ENCODE measurements around the gene ZBTB7C. TPM values are rescaled to one million over a fixed set of nuclear protein-coding genes. Genes with fewer than 3 reads are reported as not detected.

ZBTB7C gene
- total RNA-seq, 1 experiment from 2014 or later = 0.18 TPM

DNA sequence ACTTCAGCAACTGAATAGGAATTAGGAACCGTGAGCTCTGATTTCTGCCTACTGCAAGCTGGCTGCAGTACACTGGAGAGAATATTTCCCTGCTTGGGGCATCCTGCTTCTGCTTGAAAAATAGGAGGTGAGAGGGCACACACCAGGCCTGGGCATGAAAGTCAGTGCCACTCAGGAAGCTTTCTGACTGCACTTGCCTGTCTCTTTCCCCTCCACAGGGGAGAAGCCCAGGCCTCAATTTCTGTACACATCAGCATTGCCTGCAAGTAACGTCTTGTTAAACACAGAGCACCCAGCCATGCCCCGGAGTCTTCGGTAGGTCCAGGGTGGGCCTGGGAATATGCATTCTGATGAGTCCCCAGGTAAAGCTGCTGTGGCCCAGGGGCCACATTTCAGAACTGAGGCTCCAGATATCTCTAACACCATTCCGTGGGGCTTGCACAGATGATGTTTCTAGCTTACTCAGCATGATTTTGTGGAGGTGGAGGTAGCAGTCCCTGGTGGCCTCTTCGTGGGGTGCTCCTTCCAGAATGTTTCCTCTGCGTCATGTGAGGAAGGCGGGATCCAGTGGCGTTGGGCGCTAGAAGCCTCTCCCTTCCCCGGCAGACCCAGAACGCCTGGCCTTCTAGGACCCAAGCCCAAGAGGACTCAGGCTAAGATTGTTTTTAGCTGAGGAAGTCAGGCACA lies 114.1 kb downstream of the ZBTB7C start:
- H3K4me1 ChIP-seq = no peaks in the 10 kb centered on the region
- no peaks in the 10 kb centered on the region for H3K9me3 ChIP-seq
- no peak overlapping the region for H3K27ac Mint-ChIP-seq (ENCODE audit: unreplicated experiment)
- no peaks in the 10 kb centered on the region for H3K4me1 Mint-ChIP-seq (ENCODE audit: low read depth, unreplicated experiment)
- TF ChIP-seq, protein P1, sequence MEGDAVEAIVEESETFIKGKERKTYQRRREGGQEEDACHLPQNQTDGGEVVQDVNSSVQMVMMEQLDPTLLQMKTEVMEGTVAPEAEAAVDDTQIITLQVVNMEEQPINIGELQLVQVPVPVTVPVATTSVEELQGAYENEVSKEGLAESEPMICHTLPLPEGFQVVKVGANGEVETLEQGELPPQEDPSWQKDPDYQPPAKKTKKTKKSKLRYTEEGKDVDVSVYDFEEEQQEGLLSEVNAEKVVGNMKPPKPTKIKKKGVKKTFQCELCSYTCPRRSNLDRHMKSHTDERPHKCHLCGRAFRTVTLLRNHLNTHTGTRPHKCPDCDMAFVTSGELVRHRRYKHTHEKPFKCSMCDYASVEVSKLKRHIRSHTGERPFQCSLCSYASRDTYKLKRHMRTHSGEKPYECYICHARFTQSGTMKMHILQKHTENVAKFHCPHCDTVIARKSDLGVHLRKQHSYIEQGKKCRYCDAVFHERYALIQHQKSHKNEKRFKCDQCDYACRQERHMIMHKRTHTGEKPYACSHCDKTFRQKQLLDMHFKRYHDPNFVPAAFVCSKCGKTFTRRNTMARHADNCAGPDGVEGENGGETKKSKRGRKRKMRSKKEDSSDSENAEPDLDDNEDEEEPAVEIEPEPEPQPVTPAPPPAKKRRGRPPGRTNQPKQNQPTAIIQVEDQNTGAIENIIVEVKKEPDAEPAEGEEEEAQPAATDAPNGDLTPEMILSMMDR (IDR thresholded peaks at IDR 0.05; ENCODE audit: insufficient read depth in 1 of 2, low read depth in 1 of 2, low read length in 1 of 2, severe bottlenecking in 1 of 2, unreplicated experiment in 1 of 2) = no peak
- H3K4me3 ChIP-seq (ENCODE audit: low read depth, low read length) = no peak overlapping the region
- CTCF ChIA-PET = interaction anchor here (0.6 to 1.1 kb wide), 3 partner anchors 25 to 85 kb away, joined by 3 read pairs; no protein-coding TSS in a partner anchor
- no peaks in the 10 kb centered on the region for H3K27me3 ChIP-seq (replicated peaks; ENCODE audit: control insufficient read depth, insufficient read depth, low read length)
- H3K9me3 Mint-ChIP-seq (ENCODE audit: unreplicated experiment) = no peaks in the 10 kb centered on the region
- no peaks in the 10 kb centered on the region for H3K36me3 Mint-ChIP-seq (ENCODE audit: insufficient read depth, unreplicated experiment)
- POLR2A ChIA-PET = no interaction called here
- no peak for DNase-seq
- no peaks in the 10 kb centered on the region for H3K36me3 ChIP-seq (ENCODE audit: control insufficient read depth, insufficient read depth, low read length)
- H3K27me3 Mint-ChIP-seq (ENCODE audit: insufficient read depth, unreplicated experiment) = no peaks in the 10 kb centered on the region
- intact Hi-C loops (cut with micrococcal nuclease; ENCODE audit: unreplicated experiment) = no loop called here
- no peak overlapping the region for H3K4me3 Mint-ChIP-seq (ENCODE audit: unreplicated experiment)
- no TSS peak for BruUV-seq (replicated peaks)

DNA sequence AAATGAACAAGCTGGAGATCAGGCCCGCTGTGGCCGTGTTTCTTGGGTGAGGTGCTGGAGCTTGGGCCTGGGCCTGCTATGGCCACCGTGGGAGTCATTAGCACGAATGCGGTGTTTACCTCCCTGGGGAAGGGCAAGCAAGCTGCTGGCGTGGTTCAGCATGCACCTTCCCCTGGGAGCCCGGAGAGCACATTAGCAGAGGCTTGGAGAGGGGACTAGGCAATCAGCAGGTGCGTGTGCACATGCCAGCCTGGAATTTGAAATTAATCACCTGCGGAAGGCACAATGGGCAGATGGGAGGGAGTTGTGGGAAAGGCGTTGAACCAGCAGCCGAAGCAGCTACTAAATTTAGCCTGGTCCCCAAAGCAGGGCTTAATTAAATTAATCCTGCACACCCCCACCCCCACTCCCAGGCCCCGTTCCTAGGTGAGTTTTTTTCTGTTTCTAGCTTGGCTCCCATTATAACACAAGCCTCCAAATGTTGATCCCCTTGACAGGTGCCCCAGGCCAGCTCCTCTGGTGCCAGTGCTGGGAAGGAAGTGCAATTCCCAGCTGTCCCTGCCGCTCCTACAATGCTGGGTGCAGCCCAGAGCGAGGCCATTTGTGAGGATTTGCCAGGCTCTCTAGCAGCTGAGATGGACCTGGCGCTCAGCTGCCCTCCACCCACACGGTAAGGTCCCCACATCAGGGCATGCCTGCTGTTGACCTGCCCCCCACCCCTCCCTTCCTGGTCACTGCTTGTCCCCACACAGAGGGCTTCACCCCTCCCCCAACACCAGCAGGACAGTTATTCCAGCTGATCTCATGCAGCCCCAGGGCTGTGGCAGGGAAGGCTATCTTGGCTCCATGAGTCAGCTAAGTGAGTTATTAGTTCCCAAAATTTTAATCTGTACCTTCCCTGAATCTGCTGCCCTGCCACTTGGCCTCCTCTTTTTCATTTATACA lies 115.0 kb downstream of the ZBTB7C start:
- H3K27me3 Mint-ChIP-seq (ENCODE audit: insufficient read depth, unreplicated experiment) = no peaks in the 10 kb centered on the region
- no peaks in the 10 kb centered on the region for H3K4me1 ChIP-seq
- BruUV-seq (replicated peaks) = no TSS peak
- ChIA-PET CTCF (interaction anchor here (0.7 kb wide), 1 partner anchor 54 kb away, joined by 3 read pairs; no protein-coding TSS in a partner anchor), POLR2A (no interaction called here)
- H3K9me3 ChIP-seq = no peaks in the 10 kb centered on the region
- no peaks in the 10 kb centered on the region for H3K36me3 ChIP-seq (ENCODE audit: control insufficient read depth, insufficient read depth, low read length)
- H3K4me3 Mint-ChIP-seq (ENCODE audit: unreplicated experiment) = no peak overlapping the region
- intact Hi-C loops (cut with micrococcal nuclease; ENCODE audit: unreplicated experiment) = no loop called here
- no peak overlapping the region for H3K27ac Mint-ChIP-seq (ENCODE audit: unreplicated experiment)
- H3K9me3 Mint-ChIP-seq (ENCODE audit: unreplicated experiment) = no peaks in the 10 kb centered on the region
- TF ChIP-seq, protein P1 (IDR thresholded peaks at IDR 0.05; ENCODE audit: insufficient read depth in 1 of 2, low read depth in 1 of 2, low read length in 1 of 2, severe bottlenecking in 1 of 2, unreplicated experiment in 1 of 2) = no peak
- no peaks in the 10 kb centered on the region for H3K27me3 ChIP-seq (replicated peaks; ENCODE audit: control insufficient read depth, insufficient read depth, low read length)
- H3K4me1 Mint-ChIP-seq (ENCODE audit: low read depth, unreplicated experiment) = no peaks in the 10 kb centered on the region
- H3K4me3 ChIP-seq (ENCODE audit: low read depth, low read length) = no peak overlapping the region
- no peaks in the 10 kb centered on the region for H3K36me3 Mint-ChIP-seq (ENCODE audit: insufficient read depth, unreplicated experiment)
- DNase-seq = no peak

DNA sequence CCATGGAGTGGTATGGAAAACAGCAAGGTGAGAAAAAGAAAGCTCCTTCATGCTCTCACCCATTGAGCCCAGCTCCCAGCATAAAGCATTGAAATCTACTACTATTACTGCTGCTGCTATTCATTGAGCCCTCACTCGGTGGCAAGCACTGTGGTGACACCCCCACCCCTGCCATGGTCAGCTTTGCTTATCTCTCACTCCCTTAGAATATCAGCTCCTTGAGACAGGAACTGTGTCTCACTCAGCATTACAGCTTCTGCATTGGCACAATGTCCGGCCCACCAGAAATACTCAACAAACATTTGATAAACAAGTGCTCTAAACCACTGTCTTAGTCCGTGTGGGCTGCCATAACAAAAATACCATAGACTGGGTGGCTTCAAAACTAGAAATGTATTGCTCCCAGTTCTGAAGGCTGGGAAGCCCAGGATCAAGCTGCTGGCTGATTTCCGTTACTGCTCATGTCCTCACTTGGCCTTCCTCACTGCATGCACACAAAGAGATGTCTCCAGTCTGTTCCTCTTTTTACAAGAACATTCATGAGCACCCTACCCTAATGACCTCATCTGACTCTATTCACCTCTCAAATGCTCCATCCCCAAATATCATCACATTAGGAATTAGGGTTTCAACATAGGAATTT lies 116.3 kb downstream of the ZBTB7C start:
- Histone ChIP-seq H3K4me1 (no peaks in the 10 kb centered on the region), H3K4me3 (ENCODE audit: low read depth, low read length) (no peak overlapping the region), H3K9me3 (no peaks in the 10 kb centered on the region), H3K36me3 (ENCODE audit: control insufficient read depth, insufficient read depth, low read length) (no peaks in the 10 kb centered on the region), H3K27me3 (replicated peaks; ENCODE audit: control insufficient read depth, insufficient read depth, low read length) (no peaks in the 10 kb centered on the region)
- no TSS peak for BruUV-seq (replicated peaks)
- no peak overlapping the region for H3K27ac Mint-ChIP-seq (ENCODE audit: unreplicated experiment)
- no peaks in the 10 kb centered on the region for H3K27me3 Mint-ChIP-seq (ENCODE audit: insufficient read depth, unreplicated experiment)
- ChIA-PET POLR2A (no interaction called here), CTCF (no interaction called here)
- H3K4me1 Mint-ChIP-seq (ENCODE audit: low read depth, unreplicated experiment) = no peaks in the 10 kb centered on the region
- H3K4me3 Mint-ChIP-seq (ENCODE audit: unreplicated experiment) = no peak overlapping the region
- no peaks in the 10 kb centered on the region for H3K9me3 Mint-ChIP-seq (ENCODE audit: unreplicated experiment)
- intact Hi-C loops (cut with micrococcal nuclease; ENCODE audit: unreplicated experiment) = no loop called here
- H3K36me3 Mint-ChIP-seq (ENCODE audit: insufficient read depth, unreplicated experiment) = no peaks in the 10 kb centered on the region
- TF ChIP-seq, protein P1 (IDR thresholded peaks at IDR 0.05; ENCODE audit: insufficient read depth in 1 of 2, low read depth in 1 of 2, low read length in 1 of 2, severe bottlenecking in 1 of 2, unreplicated experiment in 1 of 2) = no peak
- no peak for DNase-seq
